Posterior vena cava (tissue), 2 donors: ENCODE results near the gene RIN1. TPM values are rescaled to one million over a fixed set of nuclear protein-coding genes. Genes with fewer than 3 reads are reported as not detected.
A peak's percentile ranks its signal among the peaks of the same experiment; 100 is the strongest.
"Not testable (repeated sequence)": the region's sequence is repeated elsewhere in the genome, so short reads cannot be mapped to it uniquely, and the experiment has no call there.

Source experiments
- DNase-seq: peaks from one replicate; pipeline ENCODE4 v3.0.0-alpha.2; 2020; ENCODE audit warnings: low spot score
- intact Hi-C, 2 donors: fragments of 100-400 bp; cut with DNase I; formaldehyde crosslinking; loops; one replicate each; pipeline versions ENCODE4 v1.14.1 to v1.14.2; 2022 to 2023
- total RNA-seq, 2 donors: library from RNA; stranded (reverse); fragmentation: NEBNext Ultra II Directional; extraction: Animal tissue kit (Norgen Biotek cat#: 25700); gene quantifications; one replicate each; pipeline ENCODE4 v1.2.1, GENCODE V29; 2021
- donor health status: DM: yes; HTN: yes; CAD: no.
- donor health status: DM: yes; HTN: yes; CAD: no.

The RIN1 gene
- total RNA-seq, 2 donors from 2014 or later = 5.4 to 7.4 TPM

- intact Hi-C loops = no loop called here
- peak; percentile 34 for DNase-seq
Measured at GRCh38 chr11:66361502-66361941, 25.3 kb upstream of the RIN1 start.

GRCh38 chr11:66360406-66361073 lies 24.3 kb upstream of the RIN1 start:
- peak; percentile 58 for DNase-seq
- intact Hi-C loops = no loop called here

GRCh38 chr11:66359662-66360087 lies 23.4 kb upstream of the RIN1 start:
- intact Hi-C loops = no loop called here
- peak; percentile 42 for DNase-seq

- intact Hi-C loops = not testable (repeated sequence)
- DNase-seq = peak; percentile 8
Measured at GRCh38 chr11:66350560-66351235, 14.5 kb upstream of the RIN1 start.

GRCh38 chr11:66349084-66349386 lies 12.8 kb upstream of the RIN1 start:
- intact Hi-C loops = no loop called here
- DNase-seq = no peak

- DNase-seq = peak; percentile 94
- intact Hi-C loops = no loop called here
Measured at GRCh38 chr11:66347425-66348276, 11.4 kb upstream of the RIN1 start, which contains the start of gene B4GAT1. TSS of gene B4GAT1 (minus strand) at chr11:66347629. CDS start at chr11:66347545, 84 bp downstream.

- DNase-seq = no peak
- intact Hi-C loops = no loop called here
Measured at GRCh38 chr11:66346476-66347424, 10.5 kb upstream of the RIN1 start.

GRCh38 chr11:66345316-66345649 lies 9.0 kb upstream of the RIN1 start:
- DNase-seq = no peak
- intact Hi-C loops = no loop called here

- intact Hi-C loops = no loop called here
- peak; percentile 100 for DNase-seq
Measured at GRCh38 chr11:66344550-66345315, 8.5 kb upstream of the RIN1 start, which contains the start of gene BRMS1. TSS of gene BRMS1 (minus strand) at chr11:66345104. CDS start at chr11:66342234, 2,870 bp downstream.

GRCh38 chr11:66343176-66343575 lies 6.9 kb upstream of the RIN1 start:
- DNase-seq = peak; percentile 22
- intact Hi-C loops = no loop called here

GRCh38 chr11:66341502-66342126 lies 5.4 kb upstream of the RIN1 start:
- DNase-seq = peak; percentile 50
- intact Hi-C loops = no loop called here

GRCh38 chr11:66340596-66341501 lies 4.6 kb upstream of the RIN1 start:
- intact Hi-C loops = no loop called here
- DNase-seq = peak; percentile 49

GRCh38 chr11:66339686-66340483 lies 3.7 kb upstream of the RIN1 start:
- intact Hi-C loops = no loop called here
- DNase-seq = peak; percentile 49

GRCh38 chr11:66339162-66339675 lies 3.0 kb upstream of the RIN1 start:
- intact Hi-C loops = no loop called here
- DNase-seq = peak; percentile 49

- peak; percentile 73 for DNase-seq
- intact Hi-C loops = no loop called here
Measured at GRCh38 chr11:66338276-66339161, 2.3 kb upstream of the RIN1 start.
